IMR-90 (cell line): ENCODE results near the gene VAMP7. TPM values are rescaled to one million over a fixed set of nuclear protein-coding genes. Genes with fewer than 3 reads are reported as not detected.

Experiments
- ATAC-seq: fragments of 200-7000 bp; cut with Tn5 transposase; 2 replicates; pipeline ENCODE4 v1.9.1; 2020; ENCODE audit warnings: low read depth, mild to moderate bottlenecking, moderate library complexity
- BruUV-seq: library from RNA; stranded (reverse); fragments of 400-500 nt; replicated peaks from 2 replicates; lab custom pipeline; 2021; lab: Mats Ljungman, UMichigan
- CTCF ChIA-PET: fragments of 300-600 bp; formaldehyde crosslinking; extraction: SDS; loops from one replicate; lab custom pipeline; 2021; ENCODE audit warnings: antibody characterized with exemption; lab: Yijun Ruan, JAX
- POLR2A ChIA-PET: fragments of 300-600 bp; sonication (Branson Sonifier 250); formaldehyde crosslinking; loops from one replicate; lab custom pipeline; 2022; ENCODE audit warnings: antibody characterized with exemption; ENCODE audit not compliant: unreplicated experiment; lab: Charles Lee
- DNase-seq: peaks from one replicate; pipeline ENCODE4 v3.0.0; 2013
- H2AFZ ChIP-seq: replicated peaks from 2 replicates; pipeline ENCODE3; 2013; ENCODE audit warnings: low read length, mild to moderate bottlenecking; ENCODE audit not compliant: poor library complexity
- H2AK5ac ChIP-seq: 2 replicates; pipeline ENCODE4 v1.6.1; 2013; ENCODE audit warnings: low read depth, low read length, inconsistent platforms
- H2AK9ac ChIP-seq: replicated peaks from 2 replicates; pipeline ENCODE3; 2013; ENCODE audit warnings: mild to moderate bottlenecking, low read depth, low read length, moderate library complexity; ENCODE audit not compliant: poor library complexity
- H2BK120ac ChIP-seq: 2 replicates; pipeline ENCODE4 v1.6.1; 2013; ENCODE audit warnings: low read depth, low read length, inconsistent platforms
- H2BK15ac ChIP-seq: 3 replicates; pipeline ENCODE4 v1.6.1; 2013; ENCODE audit warnings: low read depth, low read length, inconsistent platforms
- H2BK20ac ChIP-seq: 2 replicates; pipeline ENCODE4 v1.6.1; 2013; ENCODE audit warnings: low read depth, mild to moderate bottlenecking, inconsistent platforms, low read length, moderate library complexity
- H2BK5ac ChIP-seq: 2 replicates; pipeline ENCODE4 v1.6.1; 2013; ENCODE audit warnings: mild to moderate bottlenecking, low read depth, low read length, inconsistent platforms; ENCODE audit not compliant: poor library complexity, severe bottlenecking
- H3K14ac ChIP-seq: replicated peaks from 2 replicates; pipeline ENCODE4 v1.6.1; 2013; ENCODE audit warnings: low read depth, low read length, inconsistent platforms
- H3K18ac ChIP-seq: 2 replicates; pipeline ENCODE4 v1.6.1; 2013; ENCODE audit warnings: low read depth, low read length, control low read depth
- H3K23ac ChIP-seq: 2 replicates; pipeline ENCODE4 v1.6.1; 2013; ENCODE audit warnings: low read depth, low read length, inconsistent platforms
- H3K27ac ChIP-seq: 2 replicates; pipeline ENCODE4 v1.5.1; 2013; ENCODE audit warnings: mild to moderate bottlenecking, control low read depth, low read length; ENCODE audit not compliant: insufficient read depth
- H3K27me3 ChIP-seq: 2 replicates; pipeline ENCODE4 v1.6.1; 2013; ENCODE audit warnings: low read length; ENCODE audit not compliant: control insufficient read depth, insufficient read depth
- H3K36me3 ChIP-seq: 2 replicates; pipeline ENCODE4 v1.6.1; 2013; ENCODE audit warnings: low read length, mixed read lengths; ENCODE audit not compliant: control insufficient read depth, insufficient read depth
- H3K4ac ChIP-seq: 2 replicates; pipeline ENCODE4 v1.6.1; 2013; ENCODE audit warnings: low read depth, low read length, inconsistent platforms
- H3K4me1 ChIP-seq: 2 replicates; pipeline ENCODE4 v1.6.1; 2013; ENCODE audit warnings: low read length, mixed read lengths; ENCODE audit not compliant: control insufficient read depth, insufficient read depth
- H3K4me2 ChIP-seq: 2 replicates; pipeline ENCODE4 v1.6.1; 2013; ENCODE audit warnings: low read depth, mild to moderate bottlenecking, control low read depth, low read length, moderate library complexity
- H3K4me3 ChIP-seq: 2 replicates; pipeline ENCODE4 v1.5.1; 2013; ENCODE audit warnings: low read depth, mild to moderate bottlenecking, control low read depth, low read length, moderate library complexity; ENCODE audit not compliant: insufficient read depth
- H3K56ac ChIP-seq: 2 replicates; pipeline ENCODE4 v1.6.1; 2013; ENCODE audit warnings: low read length, inconsistent platforms; ENCODE audit not compliant: insufficient read depth; ENCODE audit errors: extremely low read depth
- H3K79me1 ChIP-seq, 2 experiments: 2 replicates each; pipeline ENCODE4 v1.6.1; 2013; ENCODE audit warnings: low read length in 2 of 2, inconsistent platforms in 1 of 2, low read depth in 1 of 2
- H3K9ac ChIP-seq: 2 replicates; pipeline ENCODE4 v1.6.1; 2013; ENCODE audit warnings: low read depth, low read length, control low read depth
- H3K9me1 ChIP-seq: 2 replicates; pipeline ENCODE4 v1.6.1; 2013; ENCODE audit warnings: low read length, inconsistent platforms; ENCODE audit not compliant: insufficient read depth
- H3K9me3 ChIP-seq: 2 replicates; pipeline ENCODE4 v1.6.1; 2013; ENCODE audit warnings: low read length; ENCODE audit not compliant: control insufficient read depth, insufficient read depth
- H4K20me1 ChIP-seq: 2 replicates; pipeline ENCODE4 v1.6.1; 2013; ENCODE audit warnings: low read length, inconsistent platforms; ENCODE audit not compliant: insufficient read depth
- H4K5ac ChIP-seq: 2 replicates; pipeline ENCODE4 v1.6.1; 2013; ENCODE audit warnings: mild to moderate bottlenecking, low read depth, low read length, control low read depth
- H4K8ac ChIP-seq, 2 experiments: 2 replicates each; pipeline ENCODE4 v1.6.1; 2013; ENCODE audit warnings: low read depth in 2 of 2, low read length in 2 of 2, control low read depth in 1 of 2, inconsistent platforms in 1 of 2
- H4K91ac ChIP-seq: 2 replicates; pipeline ENCODE4 v1.6.1; 2013; ENCODE audit warnings: low read depth, low read length, inconsistent platforms; ENCODE audit not compliant: insufficient read depth
- FOS ChIP-seq: fragments of 150-350 bp; IDR thresholded peaks from 2 replicates; pipeline ENCODE4 v1.6.1; 2016; ENCODE audit warnings: low read depth, low read length
- MXI1 ChIP-seq: IDR thresholded peaks from 2 replicates; pipeline ENCODE4 v1.6.1; 2012; ENCODE audit warnings: low read depth, mild to moderate bottlenecking, low read length, moderate library complexity, borderline replicate concordance
- RFX5 ChIP-seq: IDR thresholded peaks from 2 replicates; pipeline ENCODE4 v1.8.0; 2012; ENCODE audit warnings: low read depth, mild to moderate bottlenecking, low read length, moderate library complexity
- SMC3 ChIP-seq: fragments of 150-350 bp; IDR thresholded peaks from 2 replicates; pipeline ENCODE4 v1.6.1; 2016; ENCODE audit warnings: low read depth, mild to moderate bottlenecking, antibody characterized with exemption, low read length, moderate library complexity
- WGBS, 2 experiments: methylation state at CpG; one replicate each; pipeline versions ENCODE4 v1.1.5 to v1.1.7; 2013; ENCODE audit warnings: missing lambda C conversion rate in 2 of 2; ENCODE audit not compliant: insufficient read length in 1 of 2; ENCODE audit errors: extremely low coverage in 2 of 2; 5-methylcytosine and 5-hydroxymethylcytosine counted together
- dilution Hi-C: fragments of 300-500 bp; cut with HindIII; formaldehyde crosslinking; loops from one replicate; pipeline ENCODE4 v1.14.3; 2018; ENCODE audit warnings: low sequenced_read_pairs; ENCODE audit not compliant: unreplicated experiment
- in situ Hi-C: fragments of 300-500 bp; cut with MboI; formaldehyde crosslinking; loops from 3 replicates; pipeline ENCODE4 v1.14.3; 2019; ENCODE audit warnings: low sequenced_read_pairs, inconsistent platforms, mixed read lengths
- intact Hi-C: fragments of 100-400 bp; cut with micrococcal nuclease; formaldehyde crosslinking; loops from 2 replicates; pipeline ENCODE4 v1.10.0; 2022
- polyA plus RNA-seq, 3 experiments: library from polyadenylated mRNA; depleted of rRNA; stranded (reverse); fragments of >200 nt; gene quantifications; 2 replicates each; pipeline ENCODE4 v1.2.3, GENCODE V29; 2012; ENCODE audit warnings: low replicate concordance in 1 of 3
- total RNA-seq: library from RNA; depleted of rRNA; stranded (reverse); fragments of >200 nt; gene quantifications from 2 replicates; pipeline ENCODE4 v1.2.3, GENCODE V29; 2012
- TF ChIP-seq, protein P1 (sequence below): conservative IDR thresholded peaks from 2 replicates; pipeline ENCODE4 v1.5.1; 2012; ENCODE audit warnings: mild to moderate bottlenecking, low read depth, low read length, improper control_type of control experiment

VAMP7 gene
- total and polyA plus RNA-seq, 2 of the 4 experiments (the other 2 are of a cell fraction): 21.7 to 39.1 TPM

DNA sequence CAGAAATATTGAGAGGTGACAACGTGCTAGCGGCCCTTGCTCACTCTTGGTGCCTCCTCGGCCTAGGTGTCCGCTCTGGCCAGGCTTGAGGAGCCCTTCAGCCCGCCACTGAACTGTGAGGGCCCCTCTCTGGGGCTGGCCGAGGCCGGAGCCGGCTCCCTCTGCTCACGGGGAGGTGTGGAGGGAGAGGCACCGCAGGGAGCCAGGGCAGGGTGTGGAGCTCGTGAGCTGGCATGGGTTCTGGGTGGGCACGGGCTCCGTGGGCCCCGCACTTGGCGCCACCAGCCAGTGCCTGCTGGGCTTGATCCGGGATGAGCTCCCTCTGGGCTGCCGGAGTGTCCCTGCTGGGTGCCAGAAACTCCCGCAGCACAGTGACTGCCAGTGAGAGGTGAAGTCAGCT is 16.0 kb upstream of the VAMP7 start:
- H4K5ac ChIP-seq: no peak overlapping the region
- no peak overlapping the region for H2BK120ac ChIP-seq
- 40% methylated on average over 4 of the region's 18 CpGs; no CpG with 5 or more reads in 1 of the 2 experiments for WGBS, 2 experiments
- H3K9me3 ChIP-seq: peaks cover 4% of the 10 kb centered on the region; the same call in 1 of the 2 replicates
- POLR2A ChIA-PET: no interaction called here
- no peak overlapping the region for H2AK9ac ChIP-seq
- no peak overlapping the region for H3K23ac ChIP-seq
- H3K9ac ChIP-seq: no peak overlapping the region
- no peak overlapping the region for H3K4ac ChIP-seq
- no peak overlapping the region for H4K91ac ChIP-seq
- H3K18ac ChIP-seq: no peak overlapping the region
- CTCF ChIA-PET: no interaction called here
- H2BK15ac ChIP-seq: no peak overlapping the region
- no peaks in the 10 kb centered on the region for H3K36me3 ChIP-seq
- no peaks in the 10 kb centered on the region for H3K4me1 ChIP-seq
- no peak overlapping the region for H3K4me3 ChIP-seq
- no peak overlapping the region for H3K4me2 ChIP-seq
- no peaks in the 10 kb centered on the region for H4K20me1 ChIP-seq
- intact Hi-C loops: no loop called here
- H3K14ac ChIP-seq: no peak overlapping the region
- H2AFZ ChIP-seq: no peak overlapping the region
- TF ChIP-seq, protein P1, sequence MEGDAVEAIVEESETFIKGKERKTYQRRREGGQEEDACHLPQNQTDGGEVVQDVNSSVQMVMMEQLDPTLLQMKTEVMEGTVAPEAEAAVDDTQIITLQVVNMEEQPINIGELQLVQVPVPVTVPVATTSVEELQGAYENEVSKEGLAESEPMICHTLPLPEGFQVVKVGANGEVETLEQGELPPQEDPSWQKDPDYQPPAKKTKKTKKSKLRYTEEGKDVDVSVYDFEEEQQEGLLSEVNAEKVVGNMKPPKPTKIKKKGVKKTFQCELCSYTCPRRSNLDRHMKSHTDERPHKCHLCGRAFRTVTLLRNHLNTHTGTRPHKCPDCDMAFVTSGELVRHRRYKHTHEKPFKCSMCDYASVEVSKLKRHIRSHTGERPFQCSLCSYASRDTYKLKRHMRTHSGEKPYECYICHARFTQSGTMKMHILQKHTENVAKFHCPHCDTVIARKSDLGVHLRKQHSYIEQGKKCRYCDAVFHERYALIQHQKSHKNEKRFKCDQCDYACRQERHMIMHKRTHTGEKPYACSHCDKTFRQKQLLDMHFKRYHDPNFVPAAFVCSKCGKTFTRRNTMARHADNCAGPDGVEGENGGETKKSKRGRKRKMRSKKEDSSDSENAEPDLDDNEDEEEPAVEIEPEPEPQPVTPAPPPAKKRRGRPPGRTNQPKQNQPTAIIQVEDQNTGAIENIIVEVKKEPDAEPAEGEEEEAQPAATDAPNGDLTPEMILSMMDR: no peak
- TF ChIP-seq MXI1 (no peak), RFX5 (no peak), SMC3 (no peak), FOS (no peak)
- BruUV-seq: no TSS peak
- H4K8ac ChIP-seq: no peak overlapping the region
- no peak for DNase-seq
- in situ Hi-C loops: no loop called here
- H3K56ac ChIP-seq: no peak overlapping the region
- H3K79me1 ChIP-seq: no peaks in the 10 kb centered on the region
- no peak overlapping the region for H2AK5ac ChIP-seq
- no peak overlapping the region for H2BK20ac ChIP-seq
- H3K27ac ChIP-seq: no peak overlapping the region
- dilution Hi-C loops: no loop called here
- no peaks in the 10 kb centered on the region for H3K27me3 ChIP-seq
- H2BK5ac ChIP-seq: no peak overlapping the region
- H3K9me1 ChIP-seq: no peaks in the 10 kb centered on the region
- ATAC-seq: no peak
